Measurements from ENCODE around the gene OTOP2.

The OTOP2 gene

GRCh38 chr17:74963656-74964055 is 39.6 kb downstream of the OTOP2 start:
- Histone ChIP-seq H3K9me3 (ENCODE audit: insufficient read depth, low read length) (no peaks in the 10 kb centered on the region), H3K79me2 (ENCODE audit: insufficient read depth, low read length) (no peaks in the 10 kb centered on the region), H3K9me2 (replicated peaks; ENCODE audit: insufficient read depth, low read length) (no peaks in the 10 kb centered on the region), H3F3A (ENCODE audit: insufficient read depth) (no peaks in the 10 kb centered on the region), H3K4me3 (ENCODE audit: insufficient read depth, low read length, poor library complexity, severe bottlenecking) (no peak overlapping the region), H2AFZ (ENCODE audit: low read depth, low read length, severe bottlenecking) (no peak overlapping the region), H3K4me2 (ENCODE audit: low read depth, low read length, poor library complexity, severe bottlenecking) (no peak overlapping the region), H3K27ac (ENCODE audit: low read depth, low read length) (no peak overlapping the region), H3K36me3 (ENCODE audit: low read length) (no peaks in the 10 kb centered on the region), H4K20me1 (ENCODE audit: low read depth, low read length) (no peaks in the 10 kb centered on the region), H3K9ac (ENCODE audit: low read length) (no peak overlapping the region), H3K27me3 (ENCODE audit: low read length) (no peaks in the 10 kb centered on the region)
- TF ChIP-seq EZH2phosphoT487 (conservative IDR thresholded peaks at IDR 0.05; ENCODE audit: low read length) = no peak
- TF ChIP-seq, protein P1, sequence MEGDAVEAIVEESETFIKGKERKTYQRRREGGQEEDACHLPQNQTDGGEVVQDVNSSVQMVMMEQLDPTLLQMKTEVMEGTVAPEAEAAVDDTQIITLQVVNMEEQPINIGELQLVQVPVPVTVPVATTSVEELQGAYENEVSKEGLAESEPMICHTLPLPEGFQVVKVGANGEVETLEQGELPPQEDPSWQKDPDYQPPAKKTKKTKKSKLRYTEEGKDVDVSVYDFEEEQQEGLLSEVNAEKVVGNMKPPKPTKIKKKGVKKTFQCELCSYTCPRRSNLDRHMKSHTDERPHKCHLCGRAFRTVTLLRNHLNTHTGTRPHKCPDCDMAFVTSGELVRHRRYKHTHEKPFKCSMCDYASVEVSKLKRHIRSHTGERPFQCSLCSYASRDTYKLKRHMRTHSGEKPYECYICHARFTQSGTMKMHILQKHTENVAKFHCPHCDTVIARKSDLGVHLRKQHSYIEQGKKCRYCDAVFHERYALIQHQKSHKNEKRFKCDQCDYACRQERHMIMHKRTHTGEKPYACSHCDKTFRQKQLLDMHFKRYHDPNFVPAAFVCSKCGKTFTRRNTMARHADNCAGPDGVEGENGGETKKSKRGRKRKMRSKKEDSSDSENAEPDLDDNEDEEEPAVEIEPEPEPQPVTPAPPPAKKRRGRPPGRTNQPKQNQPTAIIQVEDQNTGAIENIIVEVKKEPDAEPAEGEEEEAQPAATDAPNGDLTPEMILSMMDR (IDR thresholded peaks at IDR 0.05; ENCODE audit: insufficient read depth, low read length, poor library complexity, severe bottlenecking) = no peak

DNA sequence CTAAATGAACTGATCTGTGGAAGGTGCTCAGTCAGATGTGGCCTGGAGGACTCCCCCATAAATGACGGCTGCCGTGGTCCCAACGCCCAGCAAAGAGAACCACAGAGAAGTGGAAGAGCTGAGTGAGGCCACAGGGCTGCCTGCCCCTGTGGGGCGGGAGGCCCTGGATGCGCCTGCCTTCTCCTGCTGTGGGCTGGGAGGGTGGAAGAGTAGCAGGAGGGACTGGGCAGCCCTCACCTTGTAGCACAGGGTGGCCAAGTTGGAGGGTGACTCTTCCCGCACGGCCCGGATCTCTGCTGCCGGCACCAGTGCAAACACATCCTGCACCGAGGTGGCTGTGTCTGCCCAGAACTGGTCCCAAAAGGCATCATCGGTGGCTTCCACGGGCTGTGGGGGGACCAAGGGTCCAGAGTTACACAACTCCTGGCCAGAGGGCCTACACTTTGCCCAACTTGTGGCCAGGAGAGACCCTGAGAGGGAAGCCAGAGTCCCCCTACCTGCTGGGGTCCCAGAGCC is 40.2 kb downstream of the OTOP2 start:
- H3K4me2 ChIP-seq (ENCODE audit: low read depth, low read length, poor library complexity, severe bottlenecking) = no peak overlapping the region
- no peak overlapping the region for H3K27ac ChIP-seq (ENCODE audit: low read depth, low read length)
- H2AFZ ChIP-seq (ENCODE audit: low read depth, low read length, severe bottlenecking) = no peak overlapping the region
- no peaks in the 10 kb centered on the region for H3K9me3 ChIP-seq (ENCODE audit: insufficient read depth, low read length)
- no peaks in the 10 kb centered on the region for H3K9me2 ChIP-seq (replicated peaks; ENCODE audit: insufficient read depth, low read length)
- H3K36me3 ChIP-seq (ENCODE audit: low read length) = no peaks in the 10 kb centered on the region
- H3F3A ChIP-seq (ENCODE audit: insufficient read depth) = no peaks in the 10 kb centered on the region
- no peaks in the 10 kb centered on the region for H3K79me2 ChIP-seq (ENCODE audit: insufficient read depth, low read length)
- H3K4me3 ChIP-seq (ENCODE audit: insufficient read depth, low read length, poor library complexity, severe bottlenecking) = no peak overlapping the region
- no peak overlapping the region for H3K9ac ChIP-seq (ENCODE audit: low read length)
- H4K20me1 ChIP-seq (ENCODE audit: low read depth, low read length) = no peaks in the 10 kb centered on the region
- no peaks in the 10 kb centered on the region for H3K27me3 ChIP-seq (ENCODE audit: low read length)
- no peak for TF ChIP-seq EZH2phosphoT487 (conservative IDR thresholded peaks at IDR 0.05; ENCODE audit: low read length)
- TF ChIP-seq, protein P1 (IDR thresholded peaks at IDR 0.05; ENCODE audit: insufficient read depth, low read length, poor library complexity, severe bottlenecking) = no peak

DNA sequence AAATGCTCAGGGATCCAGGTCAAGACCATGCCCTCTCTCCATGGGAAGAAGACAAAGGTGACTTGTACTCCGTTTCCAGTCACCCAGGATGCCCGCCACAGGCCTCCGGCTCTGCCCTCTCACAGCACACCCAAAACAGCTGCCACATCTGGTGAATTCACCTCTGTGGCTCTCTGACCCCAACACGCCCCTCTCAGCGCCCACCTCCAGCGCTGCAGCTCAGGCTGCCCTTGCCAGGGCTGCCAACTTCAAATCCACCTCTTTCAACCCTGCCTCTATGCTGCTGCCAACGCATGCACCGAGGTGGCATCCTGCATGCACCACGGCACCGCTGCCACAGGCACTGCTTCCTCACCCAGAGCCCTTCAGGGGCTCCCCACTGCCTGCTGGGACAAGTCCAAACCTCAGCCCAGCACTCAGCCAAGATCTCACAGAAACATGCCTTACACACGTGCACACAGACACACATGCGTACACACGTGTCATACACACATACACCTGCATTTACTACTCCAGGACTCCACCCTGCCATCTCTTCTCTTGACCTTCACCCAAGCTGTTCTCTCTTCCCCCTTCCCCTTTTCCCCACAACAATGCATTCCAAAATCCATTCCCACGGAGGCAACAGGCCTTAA is 41.0 kb downstream of the OTOP2 start:
- H3K9me2 ChIP-seq (replicated peaks; ENCODE audit: insufficient read depth, low read length) = no peaks in the 10 kb centered on the region

More for the DNA sequence above, 41.0 kb downstream of the OTOP2 start:
- no peaks in the 10 kb centered on the region for H3K9me3 ChIP-seq (ENCODE audit: insufficient read depth, low read length)
- H3K9ac ChIP-seq (ENCODE audit: low read length) = no peak overlapping the region
- H3K4me2 ChIP-seq (ENCODE audit: low read depth, low read length, poor library complexity, severe bottlenecking) = no peak overlapping the region
- H3K36me3 ChIP-seq (ENCODE audit: low read length) = no peaks in the 10 kb centered on the region
- H3K27ac ChIP-seq (ENCODE audit: low read depth, low read length) = no peak overlapping the region
- H3K79me2 ChIP-seq (ENCODE audit: insufficient read depth, low read length) = no peaks in the 10 kb centered on the region
- no peaks in the 10 kb centered on the region for H4K20me1 ChIP-seq (ENCODE audit: low read depth, low read length)
- H3F3A ChIP-seq (ENCODE audit: insufficient read depth) = no peaks in the 10 kb centered on the region
- no peak overlapping the region for H2AFZ ChIP-seq (ENCODE audit: low read depth, low read length, severe bottlenecking)
- H3K27me3 ChIP-seq (ENCODE audit: low read length) = no peaks in the 10 kb centered on the region
- no peak for TF ChIP-seq EZH2phosphoT487 (conservative IDR thresholded peaks at IDR 0.05; ENCODE audit: low read length)
- TF ChIP-seq, protein P1 (IDR thresholded peaks at IDR 0.05; ENCODE audit: insufficient read depth, low read length, poor library complexity, severe bottlenecking) = no peak
- no peak overlapping the region for H3K4me3 ChIP-seq (ENCODE audit: insufficient read depth, low read length, poor library complexity, severe bottlenecking)

Measured in SU-DHL-6 (cell line).